GM18867 (cell line): Measurements from ENCODE around the gene GAPT.

Source experiments
- ATAC-seq: cut with Tn5 transposase; IDR thresholded peaks from one replicate; pipeline ENCODE4 v1.9.1; 2021; ENCODE audit warnings: mild to moderate bottlenecking, moderate library complexity; ENCODE audit not compliant: unreplicated experiment

GAPT gene

DNA sequence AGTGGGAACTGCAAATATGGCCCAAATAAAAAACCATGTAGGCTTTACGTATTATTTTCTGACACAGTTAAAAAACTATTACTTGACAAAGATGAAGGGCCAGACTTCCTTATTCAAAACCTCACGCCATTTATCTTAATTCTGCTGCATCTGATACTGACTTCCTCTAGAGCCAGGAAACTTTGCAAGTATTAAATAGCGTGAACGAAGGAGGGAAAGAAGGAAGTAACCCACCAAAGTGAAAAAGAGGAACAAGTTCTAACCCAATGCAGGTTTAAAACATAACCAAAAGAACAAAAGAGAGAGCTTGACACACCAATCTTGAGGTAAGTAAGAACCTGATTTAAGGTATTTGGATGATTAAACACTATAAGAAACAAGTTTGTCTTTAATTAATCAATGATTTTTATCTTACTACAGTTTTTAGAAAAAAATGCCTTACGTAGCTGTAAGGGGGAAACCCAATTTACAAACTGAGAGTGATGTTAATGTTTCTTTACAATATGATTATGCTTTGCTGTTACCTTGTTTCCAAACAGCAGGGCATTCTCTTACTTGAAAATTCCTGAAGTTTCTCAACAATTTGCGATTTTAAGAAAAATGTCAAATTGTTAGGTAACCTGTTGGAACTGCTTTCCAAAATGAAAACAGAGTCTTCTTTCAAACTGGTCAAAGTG, at the start of gene GAPT:
Gene GAPT, plus strand, starts transcription at position 220 of the 677 bp plus-strand sequence. CDS start 3,102 bp downstream, outside the sequence.
- peak; percentile 91 for ATAC-seq

DNA sequence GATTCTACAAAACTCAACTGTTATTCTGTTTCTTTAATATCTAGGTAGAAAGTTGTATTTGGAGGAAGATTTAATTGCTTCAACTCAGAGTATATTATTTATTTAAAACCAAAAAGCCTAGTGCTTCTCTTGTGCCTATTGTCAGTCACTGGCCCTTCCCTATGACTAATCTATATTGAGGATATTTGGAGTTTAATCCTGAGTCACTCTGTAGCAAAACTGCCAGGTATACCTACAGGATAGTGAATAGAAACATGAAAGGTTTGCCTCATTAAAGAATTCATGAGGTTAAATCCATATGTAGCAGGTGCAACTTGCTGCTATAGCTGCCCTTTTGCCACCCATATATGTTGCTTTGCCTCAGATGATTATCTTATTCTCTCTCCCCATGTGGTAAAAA, 46.4 kb upstream of the GAPT start:
- no peak for ATAC-seq

GRCh38 chr5:58446024-58446423, 45.2 kb upstream of the GAPT start:
- no peak for ATAC-seq

GRCh38 chr5:58447226-58447625, 44.0 kb upstream of the GAPT start:
- ATAC-seq: no peak

- ATAC-seq: no peak
These were observed 41.2 kb upstream of the GAPT start for GRCh38 chr5:58450018-58450417.

DNA sequence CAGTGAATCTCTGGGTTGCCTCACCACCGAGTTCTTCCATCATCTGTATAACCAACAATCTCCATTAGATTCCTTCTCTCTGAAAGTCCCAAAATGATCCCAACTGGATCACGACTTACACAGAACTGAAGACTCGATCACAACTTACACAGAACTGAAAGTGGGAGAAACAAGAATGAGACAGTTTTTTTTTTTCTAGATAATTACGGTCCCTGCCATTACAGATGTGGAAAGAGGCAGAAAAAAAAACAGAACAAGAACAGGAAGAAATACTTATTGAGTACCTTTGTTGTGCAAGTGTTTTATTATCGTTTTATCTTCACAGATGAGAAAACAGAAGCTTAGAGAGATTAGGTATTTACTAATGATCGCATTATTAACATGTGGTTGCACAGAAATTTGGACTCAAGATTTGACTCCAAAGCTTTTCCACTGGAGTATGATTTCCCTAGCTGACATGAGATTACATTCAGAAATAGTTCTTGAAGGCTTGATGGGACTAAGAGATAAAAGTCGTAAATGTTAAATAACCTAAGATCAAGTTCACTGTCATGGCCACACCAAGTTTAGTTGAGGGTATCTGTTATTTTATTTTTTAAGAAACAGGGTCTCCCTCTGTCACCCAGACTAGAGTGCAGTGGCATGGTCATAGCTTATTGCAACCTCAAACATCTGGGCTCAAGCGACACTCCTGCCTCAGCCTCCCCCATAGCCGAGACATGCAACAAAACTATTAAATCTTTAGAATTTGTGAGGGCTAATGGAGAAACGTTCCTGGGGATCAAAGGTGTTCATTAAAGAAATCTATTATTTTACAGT, 40.2 kb upstream of the GAPT start:
- no peak for ATAC-seq

DNA sequence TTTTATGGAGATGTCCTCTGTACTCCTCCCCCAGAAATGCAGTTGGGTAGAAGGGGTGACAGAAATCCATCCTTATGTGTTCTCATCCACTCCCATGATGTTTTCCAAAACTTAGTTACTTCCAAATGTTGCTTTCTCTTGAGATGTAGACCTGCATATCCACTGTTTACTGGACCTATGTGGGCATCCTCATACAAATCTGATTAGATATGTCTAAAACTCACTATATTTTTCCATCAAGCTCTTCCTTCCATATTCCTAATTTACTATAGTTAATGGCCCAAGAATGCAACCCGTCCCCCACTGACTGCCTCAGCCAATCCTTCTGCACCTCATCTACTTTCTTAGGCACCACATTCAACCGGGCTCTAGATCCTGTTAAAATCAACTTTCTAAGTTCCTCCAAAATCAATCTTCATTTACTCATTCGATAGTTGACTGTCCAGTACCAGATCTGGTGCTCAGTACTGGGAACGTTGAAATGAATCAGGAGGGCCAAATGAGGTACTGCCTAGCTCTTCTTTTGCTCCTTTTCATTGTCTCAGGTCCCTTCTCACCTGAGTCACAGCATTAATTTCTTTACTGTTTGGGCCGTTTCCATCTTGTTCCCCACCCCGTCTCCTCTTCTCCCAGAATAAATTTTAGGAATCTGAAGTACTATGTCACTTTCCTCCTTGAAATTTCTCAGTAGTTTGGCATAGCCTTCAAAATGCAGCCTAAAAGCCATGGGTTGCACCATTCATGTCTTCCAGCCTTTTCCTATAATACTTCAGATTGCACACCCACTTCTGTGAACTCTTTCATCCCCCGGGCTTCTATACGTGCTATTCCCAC, 39.3 kb upstream of the GAPT start:
- ATAC-seq: no peak

- no peak for ATAC-seq
These were observed 38.5 kb upstream of the GAPT start for GRCh38 chr5:58452566-58453258.

GRCh38 chr5:58453306-58453705, 37.9 kb upstream of the GAPT start:
- ATAC-seq: no peak

DNA sequence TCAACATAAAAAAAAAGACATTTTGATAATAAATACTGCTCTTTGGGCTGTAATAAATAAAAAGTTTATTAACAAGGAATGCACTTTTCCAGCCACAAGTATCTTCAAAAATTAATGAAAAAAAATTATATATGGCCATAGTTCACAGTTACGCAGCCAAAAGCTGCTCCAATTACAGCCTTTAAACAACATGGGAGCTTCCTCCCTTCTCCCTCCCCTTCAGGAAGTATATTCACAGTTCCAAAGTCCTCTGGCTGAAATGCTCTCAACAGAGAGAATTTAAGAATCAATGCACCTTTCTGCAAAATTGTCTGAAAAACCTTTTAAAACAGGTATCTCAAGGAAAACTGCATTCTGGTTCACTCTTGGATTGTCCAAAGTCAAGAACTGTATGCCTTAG, 37.2 kb upstream of the GAPT start:
- no peak for ATAC-seq

GRCh38 chr5:58455066-58455465, 36.2 kb upstream of the GAPT start:
- no peak for ATAC-seq

- no peak for ATAC-seq
These were observed 35.8 kb upstream of the GAPT start for GRCh38 chr5:58455480-58455879.

GRCh38 chr5:58456026-58456425, 35.2 kb upstream of the GAPT start:
- no peak for ATAC-seq

- ATAC-seq: no peak
These were observed 34.7 kb upstream of the GAPT start for GRCh38 chr5:58456486-58456885.

GRCh38 chr5:58457050-58457449, 34.2 kb upstream of the GAPT start:
- ATAC-seq: no peak

GRCh38 chr5:58458141-58458742, 33.0 kb upstream of the GAPT start:
- ATAC-seq: no peak

- ATAC-seq: no peak
These were observed 32.5 kb upstream of the GAPT start for GRCh38 chr5:58458743-58459145.

- ATAC-seq: peak; percentile 0
These were observed 31.9 kb upstream of the GAPT start for GRCh38 chr5:58459146-58460001.

DNA sequence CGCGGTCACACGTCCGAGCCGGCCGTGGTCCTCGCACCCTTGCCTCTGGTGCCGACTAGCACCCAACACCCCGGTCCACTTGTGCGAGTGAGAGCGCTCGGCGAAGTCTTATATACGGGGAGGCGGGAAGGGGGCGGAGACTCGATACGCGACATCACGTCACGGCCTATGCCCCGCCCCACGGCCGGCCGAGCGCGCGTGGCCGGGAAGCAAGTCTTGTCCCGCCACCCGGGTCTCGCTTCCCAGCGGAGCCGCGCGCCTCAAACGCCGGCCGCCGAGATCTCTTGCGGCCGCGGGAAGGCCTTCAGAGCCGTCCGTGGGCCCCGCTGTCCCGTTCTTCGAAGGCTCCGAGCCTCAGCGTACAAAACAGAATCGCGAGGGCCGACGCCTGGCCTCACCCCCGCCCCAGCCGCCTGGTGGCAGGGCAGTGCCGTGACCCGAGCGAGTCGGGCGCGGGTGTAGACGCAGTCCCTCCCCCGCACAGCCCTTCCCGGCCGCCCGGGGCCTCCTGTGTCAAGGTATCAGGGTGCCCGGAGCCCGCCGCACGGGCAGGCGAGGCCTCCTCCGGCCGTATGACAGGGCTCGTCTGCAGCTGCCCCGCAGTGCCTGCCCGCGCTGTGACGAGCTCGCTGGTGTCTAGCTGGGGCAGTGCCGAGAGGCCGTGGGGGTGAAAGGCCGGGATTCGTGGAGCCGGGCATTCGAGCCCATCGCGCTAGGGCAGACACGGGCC, 31.1 kb upstream of the GAPT start, which contains the start of gene PLK2:
Gene PLK2, minus strand, starts transcription at position 85 of the 730 bp plus-strand sequence. CDS start 127 bp downstream, outside the sequence.
- peak; percentile 80 for ATAC-seq
